ENCODE measurements around the gene PRKAB1. TPM values are rescaled to one million over a fixed set of nuclear protein-coding genes. Genes with fewer than 3 reads are reported as not detected.

The PRKAB1 gene
- total RNA-seq, 4 donors from 2014 or later, result 46.0 to 151 (median 89.3) TPM

DNA sequence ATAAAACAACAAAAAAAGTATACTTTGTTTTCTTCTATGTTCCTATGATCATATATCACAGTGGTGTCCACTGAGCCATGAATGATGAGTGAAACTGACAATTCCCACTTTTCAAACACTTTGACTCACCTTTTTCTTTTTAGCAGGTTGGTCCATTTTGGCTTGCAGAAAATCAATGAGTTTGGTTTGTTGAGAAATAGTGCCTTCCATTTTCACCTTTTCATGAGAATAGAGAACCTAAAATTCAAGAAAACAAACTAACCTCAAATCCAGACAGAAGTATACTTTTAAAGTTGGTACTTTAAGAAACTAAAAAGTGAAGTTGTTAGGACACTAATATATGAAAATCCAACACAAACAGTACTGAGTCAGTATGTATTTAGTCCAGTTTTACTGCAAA, 52.4 kb downstream of the PRKAB1 start:
- no peaks in the 10 kb centered on the region for H3K27me3 ChIP-seq
- no peak overlapping the region for H3K27ac ChIP-seq
- intact Hi-C loops (cut with DNase I; ENCODE audit: low total_unique reads), result no loop called here
- H3K9me3 ChIP-seq, result no peaks in the 10 kb centered on the region
- H3K4me1 ChIP-seq, result peaks cover 0 to 11% (median 7%) of the 10 kb centered on the region in 4 donors
- no peak for TF ChIP-seq CTCF (IDR thresholded peaks at IDR 0.05)
- TF ChIP-seq POLR2AphosphoS5 (IDR thresholded peaks at IDR 0.05), result no peak
- no peak for TF ChIP-seq EP300 (IDR thresholded peaks at IDR 0.05; ENCODE audit: low read depth)
- TF ChIP-seq POLR2A (IDR thresholded peaks at IDR 0.05), result no peak
- no peaks in the 10 kb centered on the region for H3K36me3 ChIP-seq
- in situ Hi-C loops (cut with MboI; ENCODE audit: low pct_ligation_motif_present in 1 of 4, low pct_unique_long_range_greater_than_20kb in 1 of 4, low sequenced_read_pairs in 3 of 4), result no loop called here
- no peak for DNase-seq
- H3K4me3 ChIP-seq, result no peak overlapping the region

- Histone ChIP-seq H3K4me1 (peaks cover 0 to 8% (median 6%) of the 10 kb centered on the region in 4 donors), H3K27ac (no peak overlapping the region), H3K36me3 (no peaks in the 10 kb centered on the region), H3K9me3 (no peaks in the 10 kb centered on the region), H3K27me3 (no peaks in the 10 kb centered on the region), H3K4me3 (no peak overlapping the region)
- 100% methylated on average over 4 of the region's 4 CpGs for WGBS, 2 donors (ENCODE audit: low coverage in 1 of 2)
- in situ Hi-C loops (cut with MboI; ENCODE audit: low pct_ligation_motif_present in 1 of 4, low pct_unique_long_range_greater_than_20kb in 1 of 4, low sequenced_read_pairs in 3 of 4) (no loop called here), intact Hi-C loops (cut with DNase I; ENCODE audit: low total_unique reads) (no loop called here)
- TF ChIP-seq EP300 (IDR thresholded peaks at IDR 0.05; ENCODE audit: low read depth), result no peak
- no peak for TF ChIP-seq POLR2AphosphoS5 (IDR thresholded peaks at IDR 0.05)
- no peak for TF ChIP-seq POLR2A (IDR thresholded peaks at IDR 0.05)
- TF ChIP-seq CTCF (IDR thresholded peaks at IDR 0.05), result no peak
- DNase-seq, result no peak
Measured at GRCh38 chr12:119721306-119721705, 53.4 kb downstream of the PRKAB1 start.

GRCh38 chr12:119725523-119725922, 57.6 kb downstream of the PRKAB1 start:
- in situ Hi-C loops (cut with MboI; ENCODE audit: low pct_ligation_motif_present in 1 of 4, low pct_unique_long_range_greater_than_20kb in 1 of 4, low sequenced_read_pairs in 3 of 4), result no loop called here
- WGBS, 2 donors (ENCODE audit: low coverage in 1 of 2), result 88 to 100% methylated on average over 1 to 4 of the region's 4 CpGs
- intact Hi-C loops (cut with DNase I; ENCODE audit: low total_unique reads), result no loop called here

DNA sequence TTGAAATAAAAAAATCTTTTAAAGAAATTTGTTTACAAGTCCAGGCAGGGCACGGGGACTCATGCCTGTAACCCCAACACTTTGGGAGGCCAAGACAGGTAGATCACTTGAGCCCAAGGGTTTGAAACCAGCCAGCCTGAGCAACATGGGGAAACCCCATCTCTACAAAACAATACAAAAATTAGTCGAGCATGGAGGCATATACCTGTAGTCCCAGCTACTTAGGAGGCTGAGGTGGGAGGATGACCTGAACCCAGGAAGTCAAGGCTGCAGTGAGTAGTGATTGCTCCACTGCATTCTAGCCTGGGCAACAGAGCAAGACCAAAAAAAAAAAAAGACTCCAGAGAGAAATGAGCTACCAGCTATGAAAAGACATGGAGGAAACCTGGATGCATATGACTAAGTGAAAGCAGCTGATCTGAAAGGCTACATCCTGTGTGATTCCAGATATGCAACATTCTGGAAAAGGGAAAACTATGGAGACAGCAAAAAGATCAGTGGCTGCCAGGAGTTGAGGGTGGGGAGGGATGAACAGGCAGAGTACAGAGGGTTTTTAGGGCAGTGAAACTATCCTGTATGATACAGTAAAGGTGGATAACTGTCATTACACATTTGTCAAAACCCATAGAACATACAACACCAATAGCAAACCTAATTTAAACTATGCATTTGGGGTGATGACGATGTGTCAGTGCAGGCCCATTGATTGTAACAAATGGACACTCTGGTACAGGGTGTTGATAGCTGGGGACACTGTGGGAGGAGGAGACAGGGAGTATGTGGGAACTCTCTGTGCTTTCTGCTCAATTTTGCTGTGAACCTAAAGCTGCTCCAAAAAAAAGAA, 59.9 kb downstream of the PRKAB1 start:
- Histone ChIP-seq H3K27ac (no peak overlapping the region), H3K27me3 (no peaks in the 10 kb centered on the region), H3K4me1 (no peaks in the 10 kb centered on the region), H3K9me3 (no peaks in the 10 kb centered on the region), H3K4me3 (no peak overlapping the region), H3K36me3 (no peaks in the 10 kb centered on the region)
- in situ Hi-C loops (cut with MboI; ENCODE audit: low pct_ligation_motif_present in 1 of 4, low pct_unique_long_range_greater_than_20kb in 1 of 4, low sequenced_read_pairs in 3 of 4) (no loop called here), intact Hi-C loops (cut with DNase I; ENCODE audit: low total_unique reads) (no loop called here)
- no peak for DNase-seq
- no peak for TF ChIP-seq POLR2A (IDR thresholded peaks at IDR 0.05)
- no peak for TF ChIP-seq POLR2AphosphoS5 (IDR thresholded peaks at IDR 0.05)
- TF ChIP-seq CTCF (IDR thresholded peaks at IDR 0.05), result no peak
- no peak for TF ChIP-seq EP300 (IDR thresholded peaks at IDR 0.05; ENCODE audit: low read depth)
- 85 to 95% methylated on average over 3 of the region's 3 CpGs for WGBS, 2 donors (ENCODE audit: low coverage in 1 of 2)

More at GRCh38 chr12:119725523-119725922, 57.6 kb downstream of the PRKAB1 start:
- Histone ChIP-seq H3K36me3 (no peaks in the 10 kb centered on the region), H3K4me1 (no peaks in the 10 kb centered on the region), H3K9me3 (no peaks in the 10 kb centered on the region), H3K27me3 (no peaks in the 10 kb centered on the region), H3K27ac (no peak overlapping the region), H3K4me3 (no peak overlapping the region)
- TF ChIP-seq POLR2AphosphoS5 (IDR thresholded peaks at IDR 0.05), result no peak
- TF ChIP-seq POLR2A (IDR thresholded peaks at IDR 0.05), result no peak
- no peak for TF ChIP-seq CTCF (IDR thresholded peaks at IDR 0.05)
- no peak for TF ChIP-seq EP300 (IDR thresholded peaks at IDR 0.05; ENCODE audit: low read depth)
- no peak for DNase-seq
